Measurements from ENCODE around the gene URI1.
"Not testable (repeated sequence)": the region's sequence is repeated elsewhere in the genome, so short reads cannot be mapped to it uniquely, and the experiment has no call there.

URI1 gene

DNA sequence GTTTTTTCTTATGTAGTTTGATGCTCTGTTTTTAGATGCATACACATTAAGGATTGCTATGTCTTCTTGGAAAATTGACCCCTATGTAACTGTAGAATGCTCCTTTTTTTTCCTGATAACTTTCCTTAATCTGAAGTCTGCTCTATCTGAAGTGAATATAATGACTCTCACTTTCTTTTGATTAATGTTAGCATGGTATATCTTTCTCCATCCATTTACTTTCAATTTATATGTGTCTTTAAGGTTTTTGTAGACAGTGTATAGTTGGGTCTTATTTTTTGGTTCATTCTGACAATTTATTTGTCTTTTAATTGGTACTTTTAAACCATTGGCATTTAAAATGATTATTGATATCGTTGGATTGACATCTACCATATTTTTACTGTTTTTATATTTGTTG lies 92.3 kb downstream of the URI1 start:
- Histone ChIP-seq H3K9ac (ENCODE audit: low read length) (no peak overlapping the region), H3K27ac (ENCODE audit: low read depth, low read length, poor library complexity, severe bottlenecking) (no peak overlapping the region), H3K9me2 (ENCODE audit: low read depth, low read length) (no peaks in the 10 kb centered on the region), H3K9me3 (ENCODE audit: low read length) (no peaks in the 10 kb centered on the region), H3F3A (ENCODE audit: insufficient read depth, low read length) (no peaks in the 10 kb centered on the region), H3K4me3 (ENCODE audit: low read depth, low read length, poor library complexity, severe bottlenecking) (no peak overlapping the region), H3K4me2 (ENCODE audit: low read length) (no peak overlapping the region), H4K20me1 (ENCODE audit: insufficient read depth, low read length) (no peaks in the 10 kb centered on the region), H3K36me3 (ENCODE audit: insufficient read depth, low read length) (peaks cover 73% of the 10 kb centered on the region), H2AFZ (ENCODE audit: low read length) (no peak overlapping the region), H3K27me3 (ENCODE audit: insufficient read depth, low read length) (no peaks in the 10 kb centered on the region), H3K4me1 (ENCODE audit: insufficient read depth, low read length, severe bottlenecking) (no peaks in the 10 kb centered on the region), H3K79me2 (ENCODE audit: insufficient read depth, low read length) (no peaks in the 10 kb centered on the region)
- TF ChIP-seq, protein P1, sequence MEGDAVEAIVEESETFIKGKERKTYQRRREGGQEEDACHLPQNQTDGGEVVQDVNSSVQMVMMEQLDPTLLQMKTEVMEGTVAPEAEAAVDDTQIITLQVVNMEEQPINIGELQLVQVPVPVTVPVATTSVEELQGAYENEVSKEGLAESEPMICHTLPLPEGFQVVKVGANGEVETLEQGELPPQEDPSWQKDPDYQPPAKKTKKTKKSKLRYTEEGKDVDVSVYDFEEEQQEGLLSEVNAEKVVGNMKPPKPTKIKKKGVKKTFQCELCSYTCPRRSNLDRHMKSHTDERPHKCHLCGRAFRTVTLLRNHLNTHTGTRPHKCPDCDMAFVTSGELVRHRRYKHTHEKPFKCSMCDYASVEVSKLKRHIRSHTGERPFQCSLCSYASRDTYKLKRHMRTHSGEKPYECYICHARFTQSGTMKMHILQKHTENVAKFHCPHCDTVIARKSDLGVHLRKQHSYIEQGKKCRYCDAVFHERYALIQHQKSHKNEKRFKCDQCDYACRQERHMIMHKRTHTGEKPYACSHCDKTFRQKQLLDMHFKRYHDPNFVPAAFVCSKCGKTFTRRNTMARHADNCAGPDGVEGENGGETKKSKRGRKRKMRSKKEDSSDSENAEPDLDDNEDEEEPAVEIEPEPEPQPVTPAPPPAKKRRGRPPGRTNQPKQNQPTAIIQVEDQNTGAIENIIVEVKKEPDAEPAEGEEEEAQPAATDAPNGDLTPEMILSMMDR (IDR thresholded peaks at IDR 0.05; ENCODE audit: low read length) = no peak
- no peak for TF ChIP-seq EZH2 (IDR thresholded peaks at IDR 0.05; ENCODE audit: borderline replicate concordance, low read length)

DNA sequence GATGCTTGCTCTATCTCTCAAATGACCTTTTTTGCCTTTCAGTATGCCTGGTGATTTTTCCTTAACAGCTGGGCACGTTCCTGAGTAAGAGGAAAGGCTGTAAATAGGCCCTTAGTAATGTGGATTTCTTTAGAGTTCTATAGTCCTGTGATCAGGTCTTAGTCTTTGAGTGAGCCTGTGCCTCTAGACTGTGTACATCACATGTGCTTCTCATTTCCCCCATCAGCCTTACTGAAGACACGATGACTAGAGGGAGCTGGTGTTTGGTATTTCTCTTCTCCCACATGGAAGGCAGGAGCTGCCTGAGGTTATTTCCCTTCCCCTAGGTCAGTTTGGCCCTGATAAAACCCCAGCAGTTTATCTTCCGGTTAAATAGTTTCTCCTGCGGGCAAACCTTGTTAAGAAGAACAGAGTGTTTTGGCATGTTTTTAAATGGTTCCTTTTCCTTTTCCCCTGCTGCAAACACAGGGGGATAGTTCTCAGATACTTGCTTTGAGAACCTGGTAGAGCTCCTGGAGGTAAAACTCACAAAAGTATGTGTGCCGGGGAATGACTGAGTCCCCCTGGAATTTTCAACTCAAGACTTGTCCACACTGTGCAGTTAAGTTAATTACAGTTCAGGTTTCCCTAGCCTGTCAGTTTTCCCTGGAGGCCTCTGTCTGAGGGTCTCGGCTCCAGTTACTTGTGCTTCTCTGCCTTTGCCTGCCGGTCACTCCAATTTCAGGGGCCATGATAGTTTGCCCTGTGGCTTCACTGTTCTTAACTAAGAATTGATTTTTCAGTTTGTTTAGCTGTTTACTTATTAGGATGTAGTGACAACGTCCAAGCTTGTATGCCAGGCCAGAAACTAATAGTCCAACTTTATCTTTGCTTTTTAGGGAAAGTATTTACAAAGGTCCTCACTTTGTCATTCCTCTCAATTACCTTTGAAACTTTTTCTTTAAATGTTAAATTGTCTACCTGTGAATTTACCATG lies 94.4 kb downstream of the URI1 start:
- Histone ChIP-seq H4K20me1 (ENCODE audit: insufficient read depth, low read length) (no peaks in the 10 kb centered on the region), H3K9me3 (ENCODE audit: low read length) (peaks cover 5% of the 10 kb centered on the region), H3F3A (ENCODE audit: insufficient read depth, low read length) (no peaks in the 10 kb centered on the region), H3K9ac (ENCODE audit: low read length) (no peak overlapping the region), H3K4me3 (ENCODE audit: low read depth, low read length, poor library complexity, severe bottlenecking) (no peak overlapping the region), H3K27me3 (ENCODE audit: insufficient read depth, low read length) (no peaks in the 10 kb centered on the region), H3K4me1 (ENCODE audit: insufficient read depth, low read length, severe bottlenecking) (no peaks in the 10 kb centered on the region), H3K4me2 (ENCODE audit: low read length) (no peak overlapping the region), H3K79me2 (ENCODE audit: insufficient read depth, low read length) (no peaks in the 10 kb centered on the region), H3K27ac (ENCODE audit: low read depth, low read length, poor library complexity, severe bottlenecking) (no peak overlapping the region), H3K36me3 (ENCODE audit: insufficient read depth, low read length) (peaks cover 60% of the 10 kb centered on the region), H2AFZ (ENCODE audit: low read length) (no peak overlapping the region), H3K9me2 (ENCODE audit: low read depth, low read length) (no peaks in the 10 kb centered on the region)
- TF ChIP-seq EZH2 (IDR thresholded peaks at IDR 0.05; ENCODE audit: borderline replicate concordance, low read length) = no peak

DNA sequence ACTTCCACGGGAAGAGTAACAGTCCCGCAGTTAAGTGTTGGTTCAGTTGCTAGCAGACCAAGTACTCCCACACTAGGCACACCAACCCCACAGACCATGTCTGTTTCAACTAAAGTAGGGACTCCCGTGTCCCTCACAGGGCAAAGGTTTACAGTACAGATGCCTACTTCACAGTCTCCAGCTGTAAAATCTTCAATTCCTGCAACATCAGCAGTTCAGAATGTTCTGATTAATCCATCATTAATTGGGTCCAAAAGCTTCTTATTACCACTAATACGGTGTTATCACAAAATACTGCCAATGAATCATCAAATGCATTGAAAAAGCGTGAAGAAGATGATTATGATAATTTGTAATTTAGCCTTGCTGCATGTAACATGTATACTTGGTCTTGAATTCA lies 95.8 kb downstream of the URI1 start:
- Histone ChIP-seq H3K36me3 (ENCODE audit: insufficient read depth, low read length) (peaks cover 47% of the 10 kb centered on the region), H3K27me3 (ENCODE audit: insufficient read depth, low read length) (no peaks in the 10 kb centered on the region), H3K9me3 (ENCODE audit: low read length) (peaks cover 5% of the 10 kb centered on the region), H3F3A (ENCODE audit: insufficient read depth, low read length) (no peaks in the 10 kb centered on the region), H3K9ac (ENCODE audit: low read length) (no peak overlapping the region), H3K9me2 (ENCODE audit: low read depth, low read length) (no peaks in the 10 kb centered on the region), H3K4me3 (ENCODE audit: low read depth, low read length, poor library complexity, severe bottlenecking) (no peak overlapping the region), H4K20me1 (ENCODE audit: insufficient read depth, low read length) (no peaks in the 10 kb centered on the region), H3K4me1 (ENCODE audit: insufficient read depth, low read length, severe bottlenecking) (no peaks in the 10 kb centered on the region), H3K79me2 (ENCODE audit: insufficient read depth, low read length) (no peaks in the 10 kb centered on the region), H3K4me2 (ENCODE audit: low read length) (no peak overlapping the region), H3K27ac (ENCODE audit: low read depth, low read length, poor library complexity, severe bottlenecking) (no peak overlapping the region), H2AFZ (ENCODE audit: low read length) (no peak overlapping the region)
- TF ChIP-seq EZH2 (IDR thresholded peaks at IDR 0.05; ENCODE audit: borderline replicate concordance, low read length) = no peak
- TF ChIP-seq, protein P1 (IDR thresholded peaks at IDR 0.05; ENCODE audit: low read length) = no peak

DNA sequence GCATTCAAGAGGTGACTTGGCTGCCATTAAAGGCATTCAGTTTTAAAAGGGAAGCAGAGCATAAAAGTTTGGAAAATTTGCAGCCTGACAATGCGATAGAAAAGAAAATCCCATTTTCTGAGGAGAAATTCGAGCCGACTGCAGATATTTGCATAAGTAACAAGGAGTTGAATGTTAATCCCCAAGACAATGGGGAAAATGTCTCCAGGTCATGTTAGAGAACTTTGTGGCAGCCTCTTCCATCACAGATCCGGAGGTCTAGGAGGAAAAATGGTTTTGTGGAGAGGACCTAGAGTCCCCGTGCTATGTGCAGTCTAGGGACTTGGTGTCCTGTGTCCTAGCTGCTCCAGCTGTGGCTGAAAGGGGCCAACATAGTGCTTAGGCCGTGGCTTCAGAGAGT lies 99.9 kb downstream of the URI1 start:
- not testable (repeated sequence) for H3K4me2 ChIP-seq (ENCODE audit: low read length)
- peaks cover 12% of the 10 kb centered on the region; the same call in 1 of the 2 replicates for H3K36me3 ChIP-seq (ENCODE audit: insufficient read depth, low read length)

DNA sequence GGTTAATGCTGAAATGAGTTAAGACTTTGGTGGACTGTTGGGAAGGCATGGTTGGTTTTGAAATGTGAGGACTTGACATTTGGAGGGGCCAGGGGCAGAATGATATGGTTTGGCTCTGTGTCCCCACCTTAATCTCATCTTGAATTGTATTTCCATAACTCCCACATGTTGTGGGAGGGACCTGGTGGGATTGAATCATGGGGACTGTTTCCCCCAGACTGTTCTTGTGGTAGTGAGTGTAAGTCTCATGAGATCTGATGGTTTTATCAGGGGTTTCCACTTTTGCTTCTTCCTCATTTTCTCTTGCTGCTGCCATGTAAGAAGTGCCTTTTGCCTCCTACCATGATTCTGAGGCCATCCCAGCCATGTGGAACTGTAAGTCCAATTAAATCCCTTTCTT lies 101.0 kb downstream of the URI1 start:
- not testable (repeated sequence) for H3K79me2 ChIP-seq (ENCODE audit: insufficient read depth, low read length); H4K20me1 ChIP-seq (ENCODE audit: insufficient read depth, low read length); H3K9ac ChIP-seq (ENCODE audit: low read length)

More for the DNA sequence above, 99.9 kb downstream of the URI1 start:
- not testable (repeated sequence) for H2AFZ ChIP-seq (ENCODE audit: low read length); H3K4me3 ChIP-seq (ENCODE audit: low read depth, low read length, poor library complexity, severe bottlenecking); H3K9me3 ChIP-seq (ENCODE audit: low read length); H3K79me2 ChIP-seq (ENCODE audit: insufficient read depth, low read length); H3F3A ChIP-seq (ENCODE audit: insufficient read depth, low read length); H3K4me1 ChIP-seq (ENCODE audit: insufficient read depth, low read length, severe bottlenecking); H4K20me1 ChIP-seq (ENCODE audit: insufficient read depth, low read length); H3K9me2 ChIP-seq (ENCODE audit: low read depth, low read length); H3K9ac ChIP-seq (ENCODE audit: low read length); H3K27ac ChIP-seq (ENCODE audit: low read depth, low read length, poor library complexity, severe bottlenecking); H3K27me3 ChIP-seq (ENCODE audit: insufficient read depth, low read length)

More for the DNA sequence above, 101.0 kb downstream of the URI1 start:
- not testable (repeated sequence) for H3K9me3 ChIP-seq (ENCODE audit: low read length); H3K27me3 ChIP-seq (ENCODE audit: insufficient read depth, low read length); H3K27ac ChIP-seq (ENCODE audit: low read depth, low read length, poor library complexity, severe bottlenecking); H3K36me3 ChIP-seq (ENCODE audit: insufficient read depth, low read length); H3K4me3 ChIP-seq (ENCODE audit: low read depth, low read length, poor library complexity, severe bottlenecking); H3K9me2 ChIP-seq (ENCODE audit: low read depth, low read length); H2AFZ ChIP-seq (ENCODE audit: low read length); H3K4me1 ChIP-seq (ENCODE audit: insufficient read depth, low read length, severe bottlenecking); H3F3A ChIP-seq (ENCODE audit: insufficient read depth, low read length); H3K4me2 ChIP-seq (ENCODE audit: low read length)
